Neural progenitor cell (in vitro differentiated cells): ENCODE results near the gene EFHC2. TPM values are rescaled to one million over a fixed set of nuclear protein-coding genes. Genes with fewer than 3 reads are reported as not detected.

Source experiments
- DNase-seq: peaks from one replicate; pipeline ENCODE4 v3.0.0-alpha.2; 2016; ENCODE audit warnings: low spot score
- H2AFZ ChIP-seq: fragments of 200-600 bp; sonication (generic); replicated peaks from 2 replicates; pipeline ENCODE4 v1.6.1; 2016; ENCODE audit warnings: antibody characterized with exemption
- H3F3A ChIP-seq: fragments of 200-600 bp; sonication (generic); 2 replicates; pipeline ENCODE4 v1.6.1; 2016; ENCODE audit warnings: antibody characterized with exemption, low read depth
- H3K27ac ChIP-seq: fragments of 200-600 bp; sonication (generic); 2 replicates; pipeline ENCODE4 v1.5.1; 2016; ENCODE audit warnings: mild to moderate bottlenecking
- H3K27me3 ChIP-seq: fragments of 200-600 bp; sonication (generic); 2 replicates; pipeline ENCODE4 v1.6.1; 2016; ENCODE audit warnings: mild to moderate bottlenecking, moderate library complexity
- H3K36me3 ChIP-seq: fragments of 200-600 bp; sonication (generic); 2 replicates; pipeline ENCODE4 v1.5.1; 2016
- H3K4me1 ChIP-seq: fragments of 200-600 bp; sonication (generic); 2 replicates; pipeline ENCODE4 v1.6.1; 2016; ENCODE audit warnings: mixed run types
- H3K4me2 ChIP-seq: fragments of 200-600 bp; sonication (generic); 2 replicates; pipeline ENCODE4 v1.6.1; 2016
- H3K4me3 ChIP-seq: fragments of 200-600 bp; sonication (generic); 2 replicates; pipeline ENCODE4 v1.5.1; 2016
- H3K79me2 ChIP-seq: fragments of 200-600 bp; sonication (generic); 2 replicates; pipeline ENCODE4 v1.6.1; 2016; ENCODE audit warnings: low read depth
- H3K9ac ChIP-seq: fragments of 200-600 bp; sonication (generic); 2 replicates; pipeline ENCODE4 v1.6.1; 2016
- H3K9me3 ChIP-seq: fragments of 200-600 bp; sonication (generic); 2 replicates; pipeline ENCODE4 v1.5.1; 2016; ENCODE audit warnings: low read depth
- H4K20me1 ChIP-seq: fragments of 200-600 bp; sonication (generic); 2 replicates; pipeline ENCODE4 v1.6.1; 2016; ENCODE audit warnings: low read depth
- H3K27ac Mint-ChIP-seq: 3 replicates; pipeline ENCODE4 v1.8.0; 2021; ENCODE audit warnings: mixed read lengths
- H3K27me3 Mint-ChIP-seq: 2 replicates; pipeline ENCODE4 v1.8.0; 2022; ENCODE audit warnings: low read depth, mild to moderate bottlenecking, inconsistent platforms, moderate library complexity, mixed read lengths; ENCODE audit not compliant: insufficient read depth
- H3K36me3 Mint-ChIP-seq: 3 replicates; pipeline ENCODE4 v1.8.0; 2021; ENCODE audit warnings: mixed read lengths
- H3K4me1 Mint-ChIP-seq: 3 replicates; pipeline ENCODE4 v1.8.0; 2021; ENCODE audit warnings: mixed read lengths
- H3K4me3 Mint-ChIP-seq: 3 replicates; pipeline ENCODE4 v1.8.0; 2021; ENCODE audit warnings: mild to moderate bottlenecking, moderate library complexity, mixed read lengths
- H3K9me3 Mint-ChIP-seq: 3 replicates; pipeline ENCODE4 v1.8.0; 2020; ENCODE audit warnings: mixed read lengths
- CTCF ChIP-seq: fragments of 200-600 bp; sonication (generic); IDR thresholded peaks from 2 replicates; pipeline ENCODE4 v1.5.1; 2017; ENCODE audit warnings: antibody characterized with exemption, mild to moderate bottlenecking
- EZH2 ChIP-seq: fragments of 200-600 bp; sonication (generic); IDR thresholded peaks from 2 replicates; pipeline ENCODE4 v1.6.1; 2017; ENCODE audit warnings: antibody characterized with exemption, mild to moderate bottlenecking, moderate library complexity
- EZH2phosphoT487 ChIP-seq: fragments of 200-600 bp; sonication (generic); IDR thresholded peaks from 2 replicates; pipeline ENCODE4 v1.6.1; 2017; ENCODE audit warnings: antibody characterized with exemption
- total RNA-seq: library from RNA; depleted of rRNA; stranded (reverse); fragments of >200 nt; gene quantifications from 2 replicates; pipeline ENCODE4 v1.2.3, GENCODE V29; 2015; ENCODE audit warnings: low replicate concordance

The EFHC2 gene
- total RNA-seq, 1 donor from 2014 or later, result 3.2 TPM

- no peaks in the 10 kb centered on the region for H3K79me2 ChIP-seq
- H3F3A ChIP-seq, result no peaks in the 10 kb centered on the region
- DNase-seq, result no peak
- H3K9me3 ChIP-seq, result peaks cover 3% of the 10 kb centered on the region
- H3K27ac ChIP-seq, result no peak overlapping the region
- H4K20me1 ChIP-seq, result no peaks in the 10 kb centered on the region
- Mint-ChIP-seq H3K9me3 (peaks cover 6% of the 10 kb centered on the region), H3K4me1 (no peaks in the 10 kb centered on the region), H3K27me3 (no peaks in the 10 kb centered on the region), H3K4me3 (no peak overlapping the region), H3K27ac (no peak overlapping the region), H3K36me3 (no peaks in the 10 kb centered on the region)
- TF ChIP-seq EZH2phosphoT487 (no peak), CTCF (no peak), EZH2 (no peak)
- H3K27me3 ChIP-seq, result no peaks in the 10 kb centered on the region
- H3K36me3 ChIP-seq, result no peaks in the 10 kb centered on the region
- no peaks in the 10 kb centered on the region for H3K4me1 ChIP-seq
- H3K4me3 ChIP-seq, result no peak overlapping the region
- no peak overlapping the region for H2AFZ ChIP-seq
- no peak overlapping the region for H3K9ac ChIP-seq
- no peak overlapping the region for H3K4me2 ChIP-seq
Measured at GRCh38 chrX:44332437-44332836, 11.0 kb downstream of the EFHC2 start.

GRCh38 chrX:44330227-44330626 is 13.2 kb downstream of the EFHC2 start:
- peaks cover 6% of the 10 kb centered on the region for H3K9me3 Mint-ChIP-seq
- TF ChIP-seq EZH2phosphoT487, result no peak
- TF ChIP-seq EZH2, result no peak
- TF ChIP-seq CTCF, result no peak
- no peak overlapping the region for H3K4me2 ChIP-seq

GRCh38 chrX:44319550-44319949 is 23.9 kb downstream of the EFHC2 start:
- H3K9me3 Mint-ChIP-seq, result peaks cover 10% of the 10 kb centered on the region
- H3K36me3 Mint-ChIP-seq, result no peaks in the 10 kb centered on the region

More at GRCh38 chrX:44330227-44330626, 13.2 kb downstream of the EFHC2 start:
- H3K27me3 ChIP-seq, result no peaks in the 10 kb centered on the region
- H3K79me2 ChIP-seq, result no peaks in the 10 kb centered on the region
- H4K20me1 ChIP-seq, result no peaks in the 10 kb centered on the region
- H3K36me3 ChIP-seq, result no peaks in the 10 kb centered on the region
- peaks cover 2% of the 10 kb centered on the region for H3K27me3 Mint-ChIP-seq
- H3K27ac ChIP-seq, result no peak overlapping the region
- H3K9ac ChIP-seq, result no peak overlapping the region
- H3K4me3 ChIP-seq, result no peak overlapping the region
- H3K4me1 Mint-ChIP-seq, result no peaks in the 10 kb centered on the region
- no peak for DNase-seq
- no peaks in the 10 kb centered on the region for H3K36me3 Mint-ChIP-seq
- no peaks in the 10 kb centered on the region for H3K9me3 ChIP-seq
- H2AFZ ChIP-seq, result no peak overlapping the region
- no peak overlapping the region for H3K4me3 Mint-ChIP-seq
- no peak overlapping the region for H3K27ac Mint-ChIP-seq
- H3K4me1 ChIP-seq, result no peaks in the 10 kb centered on the region
- H3F3A ChIP-seq, result no peaks in the 10 kb centered on the region

More at GRCh38 chrX:44319550-44319949, 23.9 kb downstream of the EFHC2 start:
- H4K20me1 ChIP-seq, result no peaks in the 10 kb centered on the region
- TF ChIP-seq EZH2 (no peak), CTCF (no peak), EZH2phosphoT487 (no peak)
- no peak for DNase-seq
- no peak overlapping the region for H3K4me3 Mint-ChIP-seq
- H3K4me2 ChIP-seq, result no peak overlapping the region
- H3K27ac ChIP-seq, result no peak overlapping the region
- H3K9me3 ChIP-seq, result peaks cover 6% of the 10 kb centered on the region
- H3K9ac ChIP-seq, result no peak overlapping the region
- H3K27me3 ChIP-seq, result no peaks in the 10 kb centered on the region
- no peaks in the 10 kb centered on the region for H3K27me3 Mint-ChIP-seq
- H3K4me1 ChIP-seq, result no peaks in the 10 kb centered on the region
- H3K36me3 ChIP-seq, result no peaks in the 10 kb centered on the region
- no peaks in the 10 kb centered on the region for H3K4me1 Mint-ChIP-seq
- no peak overlapping the region for H3K4me3 ChIP-seq
- no peaks in the 10 kb centered on the region for H3K79me2 ChIP-seq
- H3F3A ChIP-seq, result no peaks in the 10 kb centered on the region
- H2AFZ ChIP-seq, result no peak overlapping the region
- H3K27ac Mint-ChIP-seq, result no peak overlapping the region
